Mucosa of descending colon (tissue), 3 donors: ENCODE measurements around the gene SPTBN2. TPM values are rescaled to one million over a fixed set of nuclear protein-coding genes. Genes with fewer than 3 reads are reported as not detected.
A peak's percentile ranks its signal among the peaks of the same experiment; 100 is the strongest.

Source experiments
- ATAC-seq: fragments of 200-7000 bp; cut with Tn5 transposase; one replicate; pipeline ENCODE4 v1.9.1; 2020; ENCODE audit warnings: mild to moderate bottlenecking, moderate library complexity
- DNase-seq, 3 donors: peaks; one replicate each; pipeline ENCODE4 v3.0.0-alpha.2; 2020
- H3K36me3 ChIP-seq: fragments of 200-600 bp; one replicate; pipeline ENCODE4 v1.8.0; 2021; ENCODE audit warnings: low read depth, mild to moderate bottlenecking
- H3K4me1 ChIP-seq: fragments of 200-600 bp; one replicate; pipeline ENCODE4 v1.8.0; 2021; ENCODE audit warnings: low read depth, mild to moderate bottlenecking
- H3K4me3 ChIP-seq: fragments of 200-600 bp; one replicate; pipeline ENCODE4 v1.8.0; 2021; ENCODE audit warnings: mild to moderate bottlenecking
- H3K9me3 ChIP-seq: fragments of 200-600 bp; one replicate; pipeline ENCODE4 v1.8.0; 2021; ENCODE audit warnings: mild to moderate bottlenecking
- intact Hi-C, 2 donors: fragments of 100-400 bp; cut with DNase I in 1 of 2; cut with micrococcal nuclease in 1 of 2; formaldehyde crosslinking; loops; one replicate each; pipeline versions ENCODE4 v1.11.0 to v1.11.1; 2022; cut with DNase I, micrococcal nuclease
- total RNA-seq, 3 donors: library from RNA; stranded (reverse); fragmentation: NEBNext Ultra II Directional in 2 of 3; extraction: Animal tissue kit (Norgen Biotek cat#: 25700) in 2 of 3; gene quantifications; one replicate each; pipeline versions ENCODE4 v1.2.1 to v1.2.4, GENCODE V29; 2021 to 2023
- TF ChIP-seq, protein P1 (sequence below): fragments of 200-600 bp; IDR thresholded peaks from one replicate; pipeline ENCODE4 v1.8.0; 2022; ENCODE audit warnings: antibody characterized with exemption, mild to moderate bottlenecking
- donor health status: DM: no; HTN: no; CAD: no; lungs with moderate emphysema.
- donor health status: DM: no; HTN: no; CAD: no.
- donor health status: DM: no; HTN: yes; CAD: no.

Gene SPTBN2
- total RNA-seq, 3 donors from 2014 or later, result 3.7 to 10.0 (median 6.3) TPM

DNA sequence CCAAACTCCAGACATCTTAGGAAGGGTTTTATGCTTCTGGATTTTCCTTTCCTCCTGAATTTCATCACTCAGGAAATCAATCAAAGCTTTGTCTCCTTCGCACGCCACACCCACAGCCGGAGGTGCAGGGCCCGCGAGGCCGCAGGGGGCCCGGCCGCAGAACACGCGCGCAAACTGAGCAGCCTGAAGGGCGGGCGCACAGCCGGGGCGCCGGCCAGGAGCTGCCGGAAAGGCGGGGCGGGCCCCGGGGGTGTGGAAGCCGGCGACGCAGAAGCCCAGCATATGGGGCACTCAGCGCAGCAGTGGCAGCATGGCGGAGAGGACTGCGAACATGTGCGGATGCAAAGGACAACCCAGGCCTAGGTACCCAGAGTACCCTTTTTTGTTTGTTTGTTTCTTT is 33.1 kb upstream of the SPTBN2 start:
- Histone ChIP-seq H3K4me3 (no peak overlapping the region), H3K36me3 (no peaks in the 10 kb centered on the region), H3K4me1 (no peaks in the 10 kb centered on the region), H3K9me3 (no peaks in the 10 kb centered on the region)
- intact Hi-C loops, result no loop called here
- TF ChIP-seq, protein P1, sequence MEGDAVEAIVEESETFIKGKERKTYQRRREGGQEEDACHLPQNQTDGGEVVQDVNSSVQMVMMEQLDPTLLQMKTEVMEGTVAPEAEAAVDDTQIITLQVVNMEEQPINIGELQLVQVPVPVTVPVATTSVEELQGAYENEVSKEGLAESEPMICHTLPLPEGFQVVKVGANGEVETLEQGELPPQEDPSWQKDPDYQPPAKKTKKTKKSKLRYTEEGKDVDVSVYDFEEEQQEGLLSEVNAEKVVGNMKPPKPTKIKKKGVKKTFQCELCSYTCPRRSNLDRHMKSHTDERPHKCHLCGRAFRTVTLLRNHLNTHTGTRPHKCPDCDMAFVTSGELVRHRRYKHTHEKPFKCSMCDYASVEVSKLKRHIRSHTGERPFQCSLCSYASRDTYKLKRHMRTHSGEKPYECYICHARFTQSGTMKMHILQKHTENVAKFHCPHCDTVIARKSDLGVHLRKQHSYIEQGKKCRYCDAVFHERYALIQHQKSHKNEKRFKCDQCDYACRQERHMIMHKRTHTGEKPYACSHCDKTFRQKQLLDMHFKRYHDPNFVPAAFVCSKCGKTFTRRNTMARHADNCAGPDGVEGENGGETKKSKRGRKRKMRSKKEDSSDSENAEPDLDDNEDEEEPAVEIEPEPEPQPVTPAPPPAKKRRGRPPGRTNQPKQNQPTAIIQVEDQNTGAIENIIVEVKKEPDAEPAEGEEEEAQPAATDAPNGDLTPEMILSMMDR, result no peak
- DNase-seq, result no peak
- ATAC-seq, result no peak

DNA sequence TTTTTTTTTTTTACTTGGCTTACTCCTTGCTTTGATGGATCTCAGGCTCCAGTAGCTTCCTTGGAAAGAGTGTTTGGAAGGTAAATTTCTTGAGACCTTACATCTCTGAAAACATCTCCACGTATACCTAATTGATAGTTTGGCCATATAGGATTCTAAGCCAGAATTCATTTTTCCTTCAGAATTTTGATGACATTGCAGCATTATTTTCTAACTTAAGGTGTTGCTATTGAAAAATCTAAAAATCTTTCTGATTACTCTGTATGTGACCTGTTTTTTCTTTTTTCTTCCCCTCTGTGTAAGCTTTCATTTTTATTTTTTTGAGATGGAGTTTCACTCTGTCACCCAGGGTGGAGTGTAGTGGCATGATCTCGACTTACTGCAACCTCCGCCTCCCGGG is 23.1 kb upstream of the SPTBN2 start:
- H3K36me3 ChIP-seq, result no peaks in the 10 kb centered on the region
- H3K4me3 ChIP-seq, result no peak overlapping the region
- intact Hi-C loops, result no loop called here
- ATAC-seq (no peak), DNase-seq (no peak)
- H3K4me1 ChIP-seq, result no peaks in the 10 kb centered on the region
- H3K9me3 ChIP-seq, result no peaks in the 10 kb centered on the region
- TF ChIP-seq, protein P1, result no peak

DNA sequence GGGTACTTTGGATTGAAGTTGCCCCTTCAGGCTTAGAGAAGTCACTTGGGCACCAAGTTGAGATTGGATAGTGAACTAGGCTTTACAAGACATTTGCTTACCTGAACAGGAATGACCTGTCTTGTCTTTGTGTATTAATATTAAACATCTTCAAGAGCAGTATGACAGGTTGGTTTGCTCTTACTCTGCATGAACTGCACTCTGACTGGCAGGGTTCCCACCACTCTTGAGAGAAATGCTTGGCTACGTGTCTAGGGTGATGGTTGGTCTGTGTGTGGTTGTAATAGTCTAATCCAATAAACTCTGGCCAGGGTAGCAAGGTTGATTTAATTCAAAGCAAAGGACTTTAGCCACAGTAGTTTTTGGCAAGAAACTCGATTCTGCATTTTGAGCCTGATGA is 20.1 kb upstream of the SPTBN2 start:
- intact Hi-C loops, result no loop called here
- Histone ChIP-seq H3K36me3 (no peaks in the 10 kb centered on the region), H3K4me3 (no peak overlapping the region), H3K4me1 (peaks cover 6% of the 10 kb centered on the region), H3K9me3 (no peaks in the 10 kb centered on the region)
- TF ChIP-seq, protein P1, result no peak
- no peak for DNase-seq
- ATAC-seq, result no peak

DNA sequence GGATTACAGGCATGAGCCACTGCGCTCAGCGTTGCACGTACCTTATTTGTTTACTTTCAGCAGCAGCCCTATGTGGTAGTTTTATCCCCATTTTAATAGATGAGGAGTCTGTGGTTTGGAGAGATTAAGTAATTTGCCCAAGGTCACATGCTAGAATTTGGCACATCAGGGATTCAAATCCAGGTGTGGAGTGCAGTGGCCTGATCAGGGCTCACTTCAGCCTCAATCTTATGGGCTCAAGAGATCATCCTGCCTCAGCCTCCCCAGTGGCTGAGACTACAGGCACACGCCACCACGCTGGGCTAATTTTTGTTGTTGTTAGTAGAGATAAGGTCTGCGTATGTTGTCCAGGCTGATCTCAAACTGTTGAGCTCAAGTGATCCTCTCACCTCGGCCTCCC is 18.5 kb upstream of the SPTBN2 start:
- DNase-seq (no peak), ATAC-seq (no peak)
- Histone ChIP-seq H3K36me3 (no peaks in the 10 kb centered on the region), H3K4me1 (peaks cover 14% of the 10 kb centered on the region), H3K9me3 (no peaks in the 10 kb centered on the region), H3K4me3 (no peak overlapping the region)
- TF ChIP-seq, protein P1, result no peak
- intact Hi-C loops, result no loop called here

DNA sequence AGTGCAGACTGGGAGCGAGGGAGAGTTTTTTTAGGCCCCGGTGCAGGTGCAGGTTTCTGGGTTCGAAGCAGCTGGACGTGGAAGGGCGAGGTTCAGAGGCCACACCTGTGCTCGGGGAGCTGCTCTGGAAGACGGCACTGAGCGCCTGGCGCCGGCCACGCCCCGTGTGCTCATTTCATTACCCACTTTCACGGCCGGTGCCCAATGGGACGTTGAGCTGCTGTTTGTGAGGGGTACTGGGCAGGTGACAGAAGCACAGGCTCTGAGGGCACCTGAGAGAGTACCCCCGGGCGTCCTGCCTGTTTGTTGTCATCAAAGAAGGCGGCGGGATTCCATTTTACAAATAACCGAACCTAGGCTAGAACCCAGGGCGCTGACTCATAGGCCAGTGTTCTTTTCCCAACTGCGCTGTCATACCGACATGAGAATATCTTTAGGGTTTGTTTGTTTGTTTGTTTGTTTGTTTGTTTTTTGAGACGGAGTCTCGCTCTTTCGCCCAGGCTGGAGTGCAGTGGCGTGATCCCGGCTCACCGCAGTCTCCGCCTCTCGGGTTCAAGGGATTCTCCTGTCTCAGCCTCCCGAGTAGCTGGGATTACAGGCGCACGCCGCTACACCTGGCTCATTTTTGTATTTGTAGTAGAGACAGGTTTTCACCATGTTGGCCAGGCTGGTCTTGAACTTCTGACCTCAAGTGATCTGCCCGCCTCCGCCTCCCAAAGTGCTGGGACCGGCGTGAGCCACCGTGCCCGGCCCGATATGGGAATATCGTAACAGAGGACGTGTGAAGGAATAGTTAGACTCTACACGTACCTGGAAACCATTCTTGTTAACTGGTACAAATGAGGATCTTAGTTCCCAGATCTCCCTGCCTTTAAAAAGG is 16.6 kb upstream of the SPTBN2 start:
- Histone ChIP-seq H3K4me3 (peak overlapping the region; percentile 48), H3K4me1 (peaks cover 14% of the 10 kb centered on the region), H3K36me3 (no peaks in the 10 kb centered on the region), H3K9me3 (no peaks in the 10 kb centered on the region)
- TF ChIP-seq, protein P1, result no peak
- intact Hi-C loops, result no loop called here
- DNase-seq (peak; percentile 75 to 86 (median 80)), ATAC-seq (peak; percentile 75)
